Transverse colon (tissue), 3 donors: ENCODE measurements around the gene IP6K1.
"Not testable (repeated sequence)": the region's sequence is repeated elsewhere in the genome, so short reads cannot be mapped to it uniquely, and the experiment has no call there.

Experiments
- POLR2A ChIP-seq: fragments of 450-650 bp; IDR thresholded peaks from one replicate; pipeline ENCODE4 v1.6.1; 2016; ENCODE audit warnings: antibody characterized with exemption, mild to moderate bottlenecking, moderate library complexity
- TF ChIP-seq, protein P1 (sequence below), 5 experiments: fragments of 200-600 bp in 3 of 5; fragments of 450-650 bp in 2 of 5; sonication (generic) in 3 of 5; IDR thresholded peaks; 1 replicate in 2 of 5; 2 replicates in 3 of 5; pipeline ENCODE4 v1.5.1; 2016 to 2017; ENCODE audit warnings: antibody characterized with exemption in 5 of 5, inconsistent platforms in 3 of 5, mild to moderate bottlenecking in 2 of 5, moderate library complexity in 1 of 5

DNA sequence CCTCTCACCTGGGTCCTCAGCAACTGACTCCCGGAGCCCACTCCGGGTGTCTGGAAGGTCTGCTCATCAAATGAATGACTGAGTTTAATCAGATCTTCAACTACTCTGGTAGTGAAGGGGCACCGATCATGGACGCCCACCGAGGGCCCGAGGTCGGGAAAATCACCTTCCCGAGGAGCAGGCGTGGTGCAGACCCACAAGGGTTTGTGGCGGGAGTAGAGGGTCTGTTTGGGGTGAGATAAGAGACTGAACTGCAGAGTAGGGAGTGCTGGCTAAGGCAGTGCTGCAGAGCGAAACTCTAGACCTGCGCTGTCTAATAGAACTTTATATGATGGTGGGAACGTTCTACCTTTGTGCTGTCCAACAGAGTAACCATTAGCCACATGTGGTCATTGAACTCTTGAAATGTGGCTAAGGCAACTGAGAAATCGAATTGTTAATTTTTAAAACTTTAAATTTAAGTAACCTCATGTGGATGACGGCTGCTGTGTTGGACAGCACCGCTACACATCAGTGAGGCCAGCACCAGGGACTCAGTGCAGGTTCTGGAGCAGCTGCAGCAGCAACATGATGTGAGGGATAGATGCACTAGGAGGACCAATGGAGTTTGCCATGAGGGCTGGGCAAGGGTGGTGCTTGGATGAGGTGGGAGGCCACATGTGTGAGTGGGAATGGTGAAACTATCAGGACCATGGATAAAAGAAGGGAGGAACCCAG is 96.3 kb downstream of the IP6K1 start:
- not testable (repeated sequence) for TF ChIP-seq POLR2A
- TF ChIP-seq, protein P1, sequence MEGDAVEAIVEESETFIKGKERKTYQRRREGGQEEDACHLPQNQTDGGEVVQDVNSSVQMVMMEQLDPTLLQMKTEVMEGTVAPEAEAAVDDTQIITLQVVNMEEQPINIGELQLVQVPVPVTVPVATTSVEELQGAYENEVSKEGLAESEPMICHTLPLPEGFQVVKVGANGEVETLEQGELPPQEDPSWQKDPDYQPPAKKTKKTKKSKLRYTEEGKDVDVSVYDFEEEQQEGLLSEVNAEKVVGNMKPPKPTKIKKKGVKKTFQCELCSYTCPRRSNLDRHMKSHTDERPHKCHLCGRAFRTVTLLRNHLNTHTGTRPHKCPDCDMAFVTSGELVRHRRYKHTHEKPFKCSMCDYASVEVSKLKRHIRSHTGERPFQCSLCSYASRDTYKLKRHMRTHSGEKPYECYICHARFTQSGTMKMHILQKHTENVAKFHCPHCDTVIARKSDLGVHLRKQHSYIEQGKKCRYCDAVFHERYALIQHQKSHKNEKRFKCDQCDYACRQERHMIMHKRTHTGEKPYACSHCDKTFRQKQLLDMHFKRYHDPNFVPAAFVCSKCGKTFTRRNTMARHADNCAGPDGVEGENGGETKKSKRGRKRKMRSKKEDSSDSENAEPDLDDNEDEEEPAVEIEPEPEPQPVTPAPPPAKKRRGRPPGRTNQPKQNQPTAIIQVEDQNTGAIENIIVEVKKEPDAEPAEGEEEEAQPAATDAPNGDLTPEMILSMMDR (IDR thresholded peaks at IDR 0.05) = not testable (repeated sequence)
